Activated CD8-positive, alpha-beta memory T cell treated with anti-CD3 and anti-CD28 coated beads, Interleukin-2, amount 50 U/mL, for 4 hours (primary cell): ENCODE data around the gene WDFY2.
A peak's percentile ranks its signal among the peaks of the same experiment; 100 is the strongest.

ENCODE experiments used
- DNase-seq: peaks from one replicate; pipeline ENCODE4 v3.0.0-alpha.2; 2020

WDFY2 gene

DNA sequence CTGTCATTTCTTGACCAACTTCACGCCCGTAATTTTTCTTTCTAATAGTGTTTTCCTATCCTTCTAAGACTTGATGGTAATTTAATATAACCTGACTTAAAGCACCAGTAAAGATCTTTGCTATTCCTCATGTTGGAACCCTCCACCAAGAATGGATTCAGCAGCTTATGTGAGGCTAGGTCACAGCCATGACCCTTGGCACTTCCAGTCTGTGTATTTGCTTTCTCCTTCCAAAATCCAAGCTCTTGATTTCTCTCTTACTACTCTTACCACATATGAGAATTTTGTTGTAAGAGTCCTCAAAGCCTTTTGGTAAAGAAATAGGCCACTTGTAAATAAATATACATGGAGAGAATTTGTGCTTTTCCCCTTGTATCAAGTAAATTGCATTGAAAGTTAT lies 158.3 kb downstream of the WDFY2 start:
- DNase-seq: no peak

DNA sequence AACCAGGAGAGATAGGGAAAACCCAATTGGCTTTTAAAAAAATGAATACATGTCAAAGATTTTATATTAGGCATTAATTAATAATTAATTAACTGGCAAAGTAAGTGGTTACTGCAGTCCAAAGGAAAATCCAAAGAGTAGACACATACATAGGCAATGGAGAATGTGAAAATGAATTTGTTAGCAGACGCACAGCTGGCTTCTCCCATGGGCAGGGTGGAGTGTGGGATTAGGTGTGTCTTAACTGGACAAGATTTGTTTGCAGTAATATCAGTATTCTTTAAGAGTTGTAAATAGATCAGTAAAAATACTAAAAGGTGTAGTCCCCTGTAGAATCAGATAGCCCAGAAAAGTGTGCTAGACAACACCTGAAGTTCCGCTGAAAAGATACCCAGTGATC lies 161.0 kb downstream of the WDFY2 start:
- DNase-seq: no peak

- DNase-seq: no peak
Observed at GRCh38 chr13:51746802-51747201, 162.5 kb downstream of the WDFY2 start.

DNA sequence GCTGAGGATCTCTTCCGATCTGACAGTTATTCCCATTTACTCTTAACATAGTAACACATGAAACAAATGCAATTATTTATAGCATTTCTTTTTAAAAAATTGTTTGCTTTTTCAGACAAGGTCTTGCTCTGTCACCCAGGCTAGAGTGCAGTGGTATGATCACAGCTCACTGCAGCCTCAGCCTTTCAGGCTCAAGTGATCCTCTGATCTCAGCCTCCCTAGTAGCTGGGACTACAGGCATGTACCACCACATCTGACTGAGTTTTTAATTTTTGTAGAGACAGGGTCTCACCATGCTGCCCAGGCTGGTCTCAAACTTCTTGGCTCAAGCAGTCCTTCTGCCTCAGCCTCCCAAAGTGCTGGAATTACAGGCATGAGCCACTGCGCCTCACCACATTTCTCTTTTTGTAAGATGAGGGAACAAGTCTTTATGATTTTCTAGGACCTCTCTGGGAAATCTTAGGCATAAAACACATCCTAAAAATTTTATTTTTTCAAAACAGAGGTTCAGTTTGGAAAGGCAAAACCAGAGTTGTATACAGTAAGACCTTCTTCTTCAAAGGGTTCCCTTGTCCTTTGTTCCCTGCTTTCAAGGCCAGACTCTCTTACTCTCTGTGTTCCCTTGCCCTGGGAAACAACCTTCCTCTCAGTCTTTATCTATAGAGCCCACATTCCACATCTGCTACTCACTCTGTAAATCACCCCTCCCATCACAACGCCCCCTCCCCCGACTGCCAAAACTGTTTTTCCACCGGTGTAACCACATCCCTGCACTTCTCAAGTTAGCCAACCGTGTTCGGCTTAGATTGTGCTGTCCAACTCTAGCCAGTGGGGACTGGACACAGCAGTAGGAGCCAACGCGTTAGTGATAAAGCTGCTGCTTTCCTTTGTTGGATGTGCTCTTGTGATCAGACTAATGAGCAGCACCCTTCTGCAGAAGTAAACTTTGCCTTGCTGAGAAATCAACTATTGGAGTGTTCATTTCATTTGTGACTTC lies 163.5 kb downstream of the WDFY2 start:
- DNase-seq: no peak

- no peak for DNase-seq
Observed at GRCh38 chr13:51756651-51757050, 172.4 kb downstream of the WDFY2 start.

- no peak for DNase-seq
Observed at GRCh38 chr13:51758691-51759090, 174.4 kb downstream of the WDFY2 start.

- no peak for DNase-seq
Observed at GRCh38 chr13:51759240-51759639, 175.0 kb downstream of the WDFY2 start.

DNA sequence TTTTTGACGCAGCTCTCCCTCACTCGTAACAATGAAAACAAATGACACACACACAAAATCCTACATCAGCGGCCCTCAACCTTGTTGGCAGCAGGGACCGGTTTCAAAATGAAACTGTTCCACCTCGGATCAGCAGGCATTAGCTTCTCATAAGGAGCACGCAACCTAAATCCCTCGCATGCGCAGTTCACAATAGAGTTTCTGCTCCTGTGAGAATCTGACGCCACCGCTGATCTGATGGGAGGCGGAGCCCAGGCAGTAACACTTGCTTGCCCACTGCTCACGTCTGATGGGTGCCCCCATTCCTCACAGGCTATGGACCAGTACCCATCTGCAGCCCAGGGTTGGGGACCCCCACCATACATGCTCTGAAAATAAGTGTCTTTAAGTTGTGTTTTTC lies 176.3 kb downstream of the WDFY2 start:
- no peak for DNase-seq

- no peak for DNase-seq
Observed at GRCh38 chr13:51761643-51762350, 177.5 kb downstream of the WDFY2 start.

DNA sequence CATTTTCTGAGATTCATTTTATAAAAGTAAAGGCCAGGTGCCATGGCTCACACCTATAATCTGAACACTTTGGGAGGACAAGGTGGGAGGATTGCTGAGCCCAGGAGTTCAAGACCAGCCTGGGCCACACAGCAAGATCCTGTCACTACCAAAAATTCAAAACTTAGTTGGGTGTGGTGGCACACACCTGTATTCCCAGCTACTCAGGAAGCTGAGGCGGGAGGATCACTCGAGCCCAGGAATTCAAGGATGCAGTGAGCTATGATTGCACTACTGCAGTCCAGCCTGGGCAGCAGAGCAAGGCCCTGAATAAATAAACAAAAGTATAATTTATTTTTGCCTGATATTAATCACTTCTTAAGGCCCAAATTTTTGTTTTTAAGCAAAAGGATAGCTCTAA lies 179.2 kb downstream of the WDFY2 start:
- no peak for DNase-seq

DNA sequence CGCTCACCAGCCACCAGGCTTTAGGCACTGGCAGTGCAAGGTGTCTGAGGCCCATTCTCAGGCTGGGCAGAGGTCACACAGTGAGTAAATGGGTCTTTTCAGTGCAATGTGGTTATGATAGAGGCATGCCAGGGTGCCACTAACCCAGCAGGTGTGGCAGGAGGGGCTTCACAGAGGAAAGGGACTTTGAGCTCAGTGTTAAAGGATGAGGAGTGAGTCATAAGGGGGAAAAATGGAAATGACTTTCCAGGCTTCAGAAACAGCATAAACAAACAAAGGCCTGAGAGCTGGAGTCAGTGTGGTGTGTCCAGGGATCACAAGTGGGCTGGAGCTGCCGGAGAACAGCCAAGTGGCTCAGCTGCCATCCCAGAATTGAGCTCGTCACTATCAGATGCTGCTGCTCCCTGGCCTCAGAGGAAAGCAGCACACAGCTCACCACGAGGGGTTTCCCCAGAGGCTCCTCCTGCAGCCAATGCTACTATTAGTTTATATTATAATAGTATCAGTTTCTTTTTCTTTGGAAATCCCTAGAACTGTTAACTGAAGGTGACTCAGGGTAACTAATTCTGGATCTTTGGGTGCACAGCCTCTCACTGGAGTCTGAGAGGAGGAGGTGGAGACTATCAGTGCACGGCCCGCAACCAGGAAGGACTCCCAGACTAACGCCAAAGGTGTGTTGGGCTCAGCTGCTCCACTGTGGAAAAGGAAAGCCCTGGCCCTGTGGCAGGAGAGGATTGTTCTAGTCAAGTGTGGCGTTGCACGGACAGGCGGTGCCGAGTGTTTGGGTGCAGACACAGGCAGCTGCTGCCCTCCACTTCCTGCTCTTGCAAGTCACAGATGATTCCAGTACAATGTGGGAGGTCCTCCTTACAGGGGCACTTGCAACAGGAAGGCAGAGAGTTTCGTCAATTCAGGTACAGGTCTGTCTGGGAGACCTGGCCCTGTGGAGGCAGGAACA lies 180.2 kb downstream of the WDFY2 start:
- DNase-seq: peak; percentile 53

- no peak for DNase-seq
Observed at GRCh38 chr13:51765142-51765515, 180.9 kb downstream of the WDFY2 start.

- DNase-seq: no peak
Observed at GRCh38 chr13:51767100-51767499, 182.8 kb downstream of the WDFY2 start.

GRCh38 chr13:51768378-51768921 lies 184.2 kb downstream of the WDFY2 start:
- no peak for DNase-seq

DNA sequence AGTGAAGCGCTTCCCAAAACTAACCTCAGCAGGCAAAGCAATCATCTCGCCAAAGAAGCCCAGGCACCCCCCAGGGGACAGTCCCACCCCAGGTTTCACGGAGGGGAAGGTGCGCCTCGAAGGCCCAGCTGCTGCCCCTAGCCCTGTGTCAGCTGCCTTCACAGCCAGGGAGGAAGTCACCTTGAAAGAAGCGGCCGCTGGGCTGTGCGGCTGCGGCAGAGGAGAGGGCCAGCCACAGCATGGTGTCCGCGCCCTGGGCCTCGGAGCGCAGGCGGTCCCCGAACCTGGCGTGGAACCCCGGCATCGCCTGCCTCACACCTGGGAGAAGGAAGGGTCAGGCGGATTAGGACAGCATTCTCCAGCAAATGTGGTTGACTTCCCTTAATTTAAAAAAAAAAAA lies 184.7 kb downstream of the WDFY2 start:
- DNase-seq: no peak

DNA sequence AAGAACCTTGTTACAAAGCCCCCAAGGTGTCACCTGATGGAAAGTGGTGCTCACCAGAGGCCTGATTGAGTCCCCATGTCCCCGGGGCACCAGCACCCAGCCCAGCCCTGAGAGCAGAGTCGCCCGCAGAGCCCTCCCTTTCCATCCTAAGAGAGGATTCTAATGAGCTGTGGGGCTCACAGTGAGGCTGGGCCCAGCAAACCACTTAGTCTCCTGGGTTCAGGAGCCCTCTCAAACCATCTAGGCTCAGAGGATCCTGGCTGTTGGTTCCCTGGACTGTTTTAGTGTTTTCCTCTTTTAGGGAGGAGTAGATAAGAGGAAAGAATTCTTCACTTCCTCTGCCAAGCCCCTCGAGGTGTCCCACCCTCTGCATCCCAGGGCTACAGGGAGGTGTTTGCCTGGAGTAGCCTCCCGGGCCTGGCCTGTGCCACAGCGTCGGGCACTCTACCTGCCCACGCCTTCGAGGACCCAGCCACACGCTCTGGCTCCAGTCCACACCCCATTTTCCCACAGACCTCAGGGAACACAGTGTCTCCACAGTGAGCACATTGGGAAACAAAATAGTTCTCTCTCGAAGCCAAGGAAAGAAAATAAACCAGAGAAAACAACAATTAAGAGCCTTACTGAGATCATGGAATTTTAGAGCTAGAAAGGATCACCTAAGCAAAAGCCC lies 185.3 kb downstream of the WDFY2 start:
- DNase-seq: no peak

- DNase-seq: no peak
Observed at GRCh38 chr13:51770160-51770559, 185.9 kb downstream of the WDFY2 start.

- DNase-seq: no peak
Observed at GRCh38 chr13:51770681-51771417, 186.6 kb downstream of the WDFY2 start.

GRCh38 chr13:51771418-51772104 lies 187.3 kb downstream of the WDFY2 start:
- no peak for DNase-seq

DNA sequence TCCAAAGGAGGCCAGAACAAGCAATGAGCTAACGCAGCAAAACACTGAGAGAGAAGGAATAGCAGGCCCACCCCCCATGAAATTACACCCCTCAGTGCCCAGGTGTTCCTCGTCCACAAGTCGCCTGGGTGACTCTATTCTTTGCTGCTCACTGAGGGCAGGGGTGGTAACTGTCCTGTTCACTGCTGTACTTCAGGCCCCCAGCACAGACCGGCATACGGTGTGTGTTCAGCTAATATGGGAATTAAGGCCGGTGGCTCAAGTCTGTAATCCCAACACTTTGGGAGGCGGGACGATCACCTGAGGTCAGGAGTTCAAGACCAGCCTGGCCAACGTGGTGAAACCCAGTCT lies 187.8 kb downstream of the WDFY2 start:
- no peak for DNase-seq

- no peak for DNase-seq
Observed at GRCh38 chr13:51772781-51773180, 188.5 kb downstream of the WDFY2 start.
